ENCODE results near the gene DNAJC5. TPM values are rescaled to one million over a fixed set of nuclear protein-coding genes. Genes with fewer than 3 reads are reported as not detected.
"Not testable (repeated sequence)": the region's sequence is repeated elsewhere in the genome, so short reads cannot be mapped to it uniquely, and the experiment has no call there.

Gene DNAJC5
- total RNA-seq, 4 donors from 2014 or later: 40.6 to 59.7 (median 49.7) TPM

DNA sequence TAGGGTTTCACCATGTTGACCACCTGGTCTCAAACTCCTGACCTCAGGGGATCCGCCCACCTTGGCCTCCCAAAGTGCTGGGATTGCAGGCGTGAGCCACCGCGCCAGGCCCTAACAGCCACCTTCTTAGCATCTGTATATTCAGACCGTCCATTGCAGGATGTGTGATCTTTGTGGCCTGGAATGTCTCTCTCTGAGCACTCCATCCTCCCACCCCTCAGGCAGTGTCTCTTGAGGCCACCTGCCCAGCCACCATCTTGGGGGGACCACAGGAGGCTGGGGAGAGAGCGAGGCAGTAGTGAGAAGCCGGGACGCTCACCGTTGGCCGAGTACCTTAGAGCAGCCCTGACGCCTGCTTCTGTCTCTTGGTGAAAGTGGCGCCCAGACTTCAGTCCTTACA, 18.8 kb downstream of the DNAJC5 start:
- no peak for DNase-seq (ENCODE audit: low spot score in 2 of 2)
- intact Hi-C loops (cut with DNase I; ENCODE audit: low total_unique reads): no loop called here
- no peak for TF ChIP-seq CTCF (IDR thresholded peaks at IDR 0.05)
- no peak for TF ChIP-seq POLR2A (IDR thresholded peaks at IDR 0.05)
- WGBS, 2 donors: 96% methylated on average over 12 of the region's 12 CpGs
- no peak overlapping the region for H3K4me3 ChIP-seq (ENCODE audit: low read depth, poor library complexity, severe bottlenecking)

DNA sequence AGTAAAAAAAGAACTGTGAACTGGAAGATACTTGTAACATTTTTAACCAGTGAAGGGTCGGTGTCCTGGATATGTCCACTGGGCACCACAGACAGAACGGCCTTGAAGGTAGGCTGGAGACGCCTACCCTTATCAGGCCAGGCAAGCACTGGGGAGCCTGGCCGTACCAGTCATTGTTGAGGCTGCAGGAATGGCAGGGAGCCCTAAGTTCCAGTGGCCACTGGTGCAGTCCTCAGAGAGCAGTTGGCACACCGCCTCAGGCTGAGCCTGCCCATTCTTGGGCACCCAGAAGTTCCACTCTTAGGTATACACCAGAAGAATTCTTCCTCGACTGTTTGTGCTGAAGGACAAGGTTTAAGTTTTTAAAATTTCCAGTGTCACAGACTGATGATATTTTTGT, 20.5 kb downstream of the DNAJC5 start:
- no peak overlapping the region for H3K4me3 ChIP-seq (ENCODE audit: low read depth, poor library complexity, severe bottlenecking)
- intact Hi-C loops (cut with DNase I; ENCODE audit: low total_unique reads): no loop called here
- no peak for TF ChIP-seq CTCF (IDR thresholded peaks at IDR 0.05)
- no peak for TF ChIP-seq POLR2A (IDR thresholded peaks at IDR 0.05)
- WGBS, 2 donors: 92 to 93% methylated on average over 6 of the region's 6 CpGs
- no peak for DNase-seq (ENCODE audit: low spot score in 2 of 2)

GRCh38 chr20:63916371-63916939, 21.5 kb downstream of the DNAJC5 start:
- intact Hi-C loops (cut with DNase I; ENCODE audit: low total_unique reads); H3K4me3 ChIP-seq (ENCODE audit: low read depth, poor library complexity, severe bottlenecking); DNase-seq (ENCODE audit: low spot score in 2 of 2): not testable (repeated sequence)
- 85 to 91% methylated on average over 8 of the region's 8 CpGs for WGBS, 2 donors

- TF ChIP-seq CTCF (IDR thresholded peaks at IDR 0.05): no peak
- WGBS, 2 donors: 95% methylated on average over 11 of the region's 11 CpGs
- intact Hi-C loops (cut with DNase I; ENCODE audit: low total_unique reads): no loop called here
Measured at GRCh38 chr20:63917811-63918210, 22.9 kb downstream of the DNAJC5 start.

DNA sequence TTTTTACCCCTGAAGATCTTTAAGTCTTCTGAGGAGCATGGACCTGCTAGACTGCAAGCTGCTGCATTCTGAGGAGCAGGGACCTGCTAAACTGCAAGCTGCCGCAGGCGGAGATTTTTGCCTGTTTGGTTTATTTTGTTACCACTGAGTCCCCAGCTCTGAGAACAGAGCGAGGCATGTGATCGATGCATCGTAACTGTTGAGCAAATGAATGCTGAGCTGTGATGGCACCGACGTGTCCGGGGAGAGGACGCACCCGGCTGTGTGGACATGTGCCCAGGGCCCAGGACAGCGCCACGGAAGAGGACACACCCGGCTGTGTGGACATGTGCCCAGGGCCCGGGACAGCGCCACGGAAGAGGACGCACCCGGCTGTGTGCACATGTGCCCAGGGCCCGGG, 24.2 kb downstream of the DNAJC5 start:
- TF ChIP-seq CTCF (IDR thresholded peaks at IDR 0.05) (no peak), POLR2A (IDR thresholded peaks at IDR 0.05) (no peak)
- 62 to 84% methylated on average over 13 to 19 of the region's 19 CpGs for WGBS, 2 donors
- no peak overlapping the region for H3K4me3 ChIP-seq (ENCODE audit: low read depth, poor library complexity, severe bottlenecking)
- DNase-seq (ENCODE audit: low spot score in 2 of 2): no peak
- intact Hi-C loops (cut with DNase I; ENCODE audit: low total_unique reads): no loop called here

More at GRCh38 chr20:63917811-63918210, 22.9 kb downstream of the DNAJC5 start:
- no peak overlapping the region for H3K4me3 ChIP-seq (ENCODE audit: low read depth, poor library complexity, severe bottlenecking)
- no peak for DNase-seq (ENCODE audit: low spot score in 2 of 2)

GRCh38 chr20:63920226-63920625, 25.3 kb downstream of the DNAJC5 start:
- intact Hi-C loops (cut with DNase I; ENCODE audit: low total_unique reads): no loop called here
- WGBS, 2 donors: 85 to 92% methylated on average over 23 of the region's 23 CpGs
- TF ChIP-seq POLR2A (IDR thresholded peaks at IDR 0.05): no peak
- TF ChIP-seq CTCF (IDR thresholded peaks at IDR 0.05): no peak
- H3K4me3 ChIP-seq (ENCODE audit: low read depth, poor library complexity, severe bottlenecking): no peak overlapping the region
- no peak for DNase-seq (ENCODE audit: low spot score in 2 of 2)
